HG02981 (cell line): ENCODE results near the gene ADIPOR2.

ENCODE experiments used
- ATAC-seq: cut with Tn5 transposase; IDR thresholded peaks from one replicate; pipeline ENCODE4 v1.9.1; 2021; ENCODE audit warnings: mild to moderate bottlenecking, moderate library complexity; ENCODE audit not compliant: unreplicated experiment

The ADIPOR2 gene, protein sequence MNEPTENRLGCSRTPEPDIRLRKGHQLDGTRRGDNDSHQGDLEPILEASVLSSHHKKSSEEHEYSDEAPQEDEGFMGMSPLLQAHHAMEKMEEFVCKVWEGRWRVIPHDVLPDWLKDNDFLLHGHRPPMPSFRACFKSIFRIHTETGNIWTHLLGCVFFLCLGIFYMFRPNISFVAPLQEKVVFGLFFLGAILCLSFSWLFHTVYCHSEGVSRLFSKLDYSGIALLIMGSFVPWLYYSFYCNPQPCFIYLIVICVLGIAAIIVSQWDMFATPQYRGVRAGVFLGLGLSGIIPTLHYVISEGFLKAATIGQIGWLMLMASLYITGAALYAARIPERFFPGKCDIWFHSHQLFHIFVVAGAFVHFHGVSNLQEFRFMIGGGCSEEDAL

DNA sequence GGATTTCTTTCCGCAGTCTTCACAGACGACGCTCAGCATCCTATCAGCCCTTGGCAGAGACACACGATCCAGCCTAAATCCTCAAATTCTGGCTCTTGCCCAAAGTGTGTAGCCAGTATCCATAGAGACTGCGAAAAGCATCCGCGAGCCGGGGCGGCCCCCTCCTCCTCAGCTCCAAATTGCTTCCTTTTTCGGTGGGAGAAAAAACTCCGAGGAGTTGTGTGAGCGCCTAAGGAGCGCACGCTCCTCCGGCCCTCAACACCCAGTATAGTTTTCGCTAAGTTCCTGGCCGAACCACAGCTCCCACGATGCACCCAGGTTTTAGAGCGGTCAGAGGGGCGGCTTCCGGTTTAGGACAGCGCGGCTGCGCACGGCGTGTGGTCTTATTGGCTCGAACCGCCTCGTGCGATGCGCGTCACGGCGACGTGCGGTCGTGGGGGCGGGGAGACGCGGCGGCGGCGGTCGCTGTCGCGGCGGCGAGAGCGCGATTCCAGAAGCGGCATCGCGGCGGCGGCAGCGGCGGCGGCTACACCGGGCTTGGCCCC, at the start of gene ADIPOR2:
Gene ADIPOR2, plus strand, starts transcription at position 493 of the 545 bp plus-strand sequence. CDS start 63,274 bp downstream, outside the sequence.
- peak; percentile 96 for ATAC-seq

DNA sequence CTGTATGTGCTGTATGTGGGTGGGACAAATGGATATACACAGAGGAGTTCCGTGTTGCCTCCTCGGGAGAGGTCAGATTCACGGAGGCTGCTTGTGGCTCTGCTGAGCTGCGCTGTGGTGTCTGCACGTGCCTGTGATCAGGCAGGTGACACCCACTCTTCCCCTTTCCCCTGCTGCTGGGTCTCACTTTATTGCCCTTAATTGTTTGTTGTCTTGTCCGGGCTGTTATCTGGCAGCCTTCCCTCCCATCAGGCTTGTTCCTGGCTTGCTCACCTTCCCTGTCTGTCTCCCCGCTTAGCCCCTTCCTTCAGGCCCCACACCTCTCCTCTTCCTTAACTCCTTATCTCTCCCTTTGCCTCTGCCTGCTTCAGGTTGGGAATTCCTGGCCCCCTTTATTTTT, 48.4 kb upstream of the ADIPOR2 start:
- ATAC-seq = no peak

DNA sequence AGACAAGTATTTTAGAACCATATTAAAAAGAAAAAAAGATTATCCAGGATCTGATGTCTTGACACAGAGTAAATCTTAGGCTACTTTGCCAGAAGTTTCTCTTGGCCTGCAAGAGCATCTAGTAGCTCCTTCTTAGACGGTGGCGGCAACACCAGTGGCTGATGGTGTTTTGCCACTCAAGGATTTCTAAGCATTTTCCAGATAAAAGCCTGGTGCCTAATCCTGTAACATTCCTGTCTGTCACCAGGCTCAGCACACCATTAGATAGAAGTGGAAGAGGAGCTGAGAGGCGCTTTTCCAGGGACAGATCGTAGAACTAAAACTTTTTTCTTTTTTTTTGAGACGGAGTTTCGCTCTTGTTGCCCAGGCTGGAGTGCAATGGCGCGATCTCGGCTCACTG, 47.8 kb upstream of the ADIPOR2 start:
- ATAC-seq = no peak

DNA sequence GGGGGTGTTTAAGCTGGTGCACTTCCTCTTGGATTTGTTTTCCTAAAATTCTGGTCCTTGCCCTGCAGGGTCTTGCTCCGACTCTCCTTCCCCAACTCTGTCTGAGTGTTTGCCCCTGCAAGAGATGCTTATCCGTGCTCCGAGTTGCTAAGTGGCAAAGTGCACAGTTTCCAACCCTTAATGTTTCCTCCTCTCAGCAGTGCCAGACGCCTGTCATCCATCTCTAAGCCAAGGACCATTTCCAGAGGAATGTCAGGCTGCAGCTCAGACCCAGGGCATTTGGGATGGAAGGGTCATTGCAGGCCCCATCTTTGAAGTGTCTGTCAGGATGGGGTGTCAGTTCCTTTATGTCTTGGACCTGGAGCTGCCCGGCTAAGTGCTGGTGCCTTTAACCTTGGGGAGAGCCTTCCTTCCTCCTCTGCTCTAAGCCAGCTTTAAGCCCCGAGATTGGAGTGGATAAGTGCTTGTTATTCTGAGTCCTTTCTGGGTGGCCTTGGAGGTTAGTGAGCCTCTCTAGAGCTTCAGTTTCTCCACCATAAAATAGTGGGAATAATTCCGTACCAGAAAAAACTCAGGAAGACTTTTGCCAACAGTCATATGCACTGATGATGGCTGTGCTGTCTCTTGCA, 46.9 kb upstream of the ADIPOR2 start:
- ATAC-seq = no peak

DNA sequence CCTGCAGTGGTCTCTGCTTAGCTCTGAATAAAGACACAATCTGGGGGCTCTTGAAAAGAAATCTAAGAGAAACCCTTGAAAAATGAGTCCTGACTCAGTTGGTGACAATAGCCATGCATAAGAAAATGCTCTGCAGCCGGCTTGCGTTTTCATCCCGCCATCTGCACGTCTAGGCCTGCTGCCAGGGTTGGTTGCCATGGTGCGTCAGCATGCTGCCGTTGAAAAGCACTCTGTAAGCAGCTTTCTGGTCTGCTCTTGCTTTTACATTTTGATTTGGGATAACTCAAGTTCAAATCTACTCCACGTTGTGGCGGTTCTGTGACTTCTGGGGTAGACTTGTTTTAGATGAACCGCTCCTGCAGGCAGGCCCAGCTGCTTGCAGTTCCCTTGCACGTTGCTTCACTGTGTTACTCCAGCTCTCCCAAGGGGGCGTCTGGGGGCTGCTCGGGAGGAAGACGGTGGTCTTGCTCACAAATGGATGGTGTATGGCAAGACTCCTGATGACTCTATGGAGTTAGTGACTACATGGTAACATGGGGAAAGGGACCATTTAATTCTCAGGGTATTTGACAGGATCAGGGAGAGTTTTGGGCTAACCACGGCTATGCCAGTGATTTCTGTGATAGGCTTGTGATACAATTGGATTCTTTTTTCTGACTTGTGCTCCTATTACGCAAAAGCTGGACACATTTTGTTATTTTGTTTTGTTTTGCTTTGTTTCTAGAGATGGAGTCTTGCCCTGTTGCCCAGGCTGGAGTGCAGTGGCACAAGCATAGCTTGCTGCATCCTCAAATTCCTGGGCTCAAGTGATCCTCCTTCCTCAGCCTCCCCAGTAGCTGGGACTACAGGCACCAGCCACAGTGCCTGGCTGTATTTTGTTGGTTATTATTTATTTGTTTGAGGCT, 46.1 kb upstream of the ADIPOR2 start:
- ATAC-seq = no peak

DNA sequence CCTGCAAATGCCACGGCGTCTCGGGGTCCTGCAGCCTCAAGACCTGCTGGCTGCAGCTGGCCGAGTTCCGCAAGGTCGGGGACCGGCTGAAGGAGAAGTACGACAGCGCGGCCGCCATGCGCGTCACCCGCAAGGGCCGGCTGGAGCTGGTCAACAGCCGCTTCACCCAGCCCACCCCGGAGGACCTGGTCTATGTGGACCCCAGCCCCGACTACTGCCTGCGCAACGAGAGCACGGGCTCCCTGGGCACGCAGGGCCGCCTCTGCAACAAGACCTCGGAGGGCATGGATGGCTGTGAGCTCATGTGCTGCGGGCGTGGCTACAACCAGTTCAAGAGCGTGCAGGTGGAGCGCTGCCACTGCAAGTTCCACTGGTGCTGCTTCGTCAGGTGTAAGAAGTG, 45.1 kb upstream of the ADIPOR2 start:
- no peak for ATAC-seq

DNA sequence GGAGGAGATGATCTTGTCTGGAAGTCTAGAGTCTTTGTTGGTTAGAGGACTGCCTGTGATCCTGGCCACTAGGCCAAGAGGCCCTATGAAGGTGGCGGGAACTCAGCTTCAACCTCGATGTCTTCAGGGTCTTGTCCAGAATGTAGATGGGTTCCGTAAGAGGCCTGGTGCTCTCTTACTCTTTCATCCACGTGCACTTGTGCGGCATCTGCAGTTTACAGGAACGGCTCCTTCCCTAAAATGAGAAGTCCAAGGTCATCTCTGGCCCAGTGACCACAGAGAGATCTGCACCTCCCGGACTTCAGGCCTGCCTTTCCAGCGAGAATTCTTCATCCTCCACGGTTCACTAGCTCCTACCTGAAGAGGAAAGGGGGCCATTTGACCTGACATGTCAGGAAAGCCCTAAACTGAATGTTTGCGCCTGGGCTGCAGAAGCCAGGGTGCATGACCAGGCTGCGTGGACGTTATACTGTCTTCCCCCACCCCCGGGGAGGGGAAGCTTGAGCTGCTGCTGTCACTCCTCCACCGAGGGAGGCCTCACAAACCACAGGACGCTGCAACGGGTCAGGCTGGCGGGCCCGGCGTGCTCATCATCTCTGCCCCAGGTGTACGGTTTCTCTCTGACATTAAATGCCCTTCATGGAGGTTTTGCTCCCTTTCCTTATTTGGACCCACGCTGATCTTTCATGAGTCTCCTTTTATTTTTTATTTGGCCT, 44.1 kb upstream of the ADIPOR2 start:
- no peak for ATAC-seq

DNA sequence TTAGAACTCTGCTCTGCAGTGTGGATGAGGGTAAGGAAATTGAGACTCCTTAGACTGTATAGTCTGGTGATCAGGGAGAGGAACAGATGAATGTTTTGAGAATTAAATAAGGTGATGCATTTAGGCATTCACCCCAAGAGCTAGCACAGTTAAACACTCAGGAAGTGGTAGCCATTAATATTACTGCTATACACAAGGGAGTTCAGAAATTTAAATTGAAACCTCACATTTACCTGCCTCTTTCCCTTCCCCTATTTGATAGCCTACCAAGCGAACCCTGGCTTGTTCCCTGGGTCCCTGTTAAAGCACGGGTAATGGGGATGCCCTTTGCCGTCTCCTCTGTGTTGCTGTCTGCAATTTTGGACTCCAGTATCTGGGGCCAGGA, 43.6 kb upstream of the ADIPOR2 start:
- no peak for ATAC-seq

DNA sequence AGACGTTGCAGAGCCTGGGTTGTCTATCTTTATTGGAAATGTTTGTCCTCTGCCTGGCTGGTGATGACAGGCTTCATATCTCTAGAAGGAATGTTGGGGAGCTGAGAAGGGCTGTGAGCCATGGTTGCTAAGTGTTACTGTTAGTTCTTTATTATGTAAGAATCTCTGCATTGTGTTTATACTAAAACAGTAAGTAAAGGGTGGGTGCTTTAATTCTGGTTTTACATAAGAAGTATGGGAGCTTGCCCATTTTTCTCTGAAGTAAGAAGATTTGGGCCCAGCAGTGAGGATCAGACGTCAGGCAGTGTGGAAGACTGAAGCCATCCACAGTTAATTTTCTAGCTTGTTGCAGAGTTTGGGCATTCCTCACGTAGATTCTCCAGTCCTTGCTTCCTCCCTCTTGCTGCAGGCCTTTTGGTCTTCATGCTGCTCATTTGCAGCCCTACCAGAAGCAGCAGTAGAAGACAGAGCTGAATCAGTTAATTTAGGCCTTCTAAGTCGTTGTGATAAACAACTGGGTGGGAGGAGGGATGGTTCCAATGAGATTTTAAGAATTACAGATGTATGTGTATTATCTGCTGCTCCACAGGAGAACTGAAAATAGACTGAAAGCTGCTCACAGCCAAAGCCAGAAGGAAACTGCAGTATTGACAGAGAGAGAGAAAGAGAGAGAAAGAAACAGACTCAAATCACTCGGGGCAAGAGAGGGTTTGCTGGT, 40.5 kb upstream of the ADIPOR2 start:
- ATAC-seq = no peak

DNA sequence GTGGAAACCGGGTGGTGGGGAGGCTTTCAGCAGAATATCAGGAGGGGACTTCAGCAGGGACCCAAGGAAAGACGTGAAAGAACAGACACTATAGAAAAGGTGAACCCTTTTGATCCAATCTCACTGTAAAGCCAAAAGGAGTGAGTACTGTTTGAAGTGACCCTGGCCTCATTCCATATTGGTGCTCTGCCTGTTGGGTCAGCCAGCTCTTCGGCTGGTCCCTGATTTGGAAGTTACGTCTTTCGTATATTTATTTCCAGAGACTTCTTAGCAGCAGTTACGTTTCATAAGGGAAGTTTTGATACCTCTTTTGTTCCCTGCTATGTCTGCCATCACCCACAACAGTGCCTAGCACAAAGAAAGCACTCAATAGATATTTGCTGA, 39.9 kb upstream of the ADIPOR2 start:
- no peak for ATAC-seq

DNA sequence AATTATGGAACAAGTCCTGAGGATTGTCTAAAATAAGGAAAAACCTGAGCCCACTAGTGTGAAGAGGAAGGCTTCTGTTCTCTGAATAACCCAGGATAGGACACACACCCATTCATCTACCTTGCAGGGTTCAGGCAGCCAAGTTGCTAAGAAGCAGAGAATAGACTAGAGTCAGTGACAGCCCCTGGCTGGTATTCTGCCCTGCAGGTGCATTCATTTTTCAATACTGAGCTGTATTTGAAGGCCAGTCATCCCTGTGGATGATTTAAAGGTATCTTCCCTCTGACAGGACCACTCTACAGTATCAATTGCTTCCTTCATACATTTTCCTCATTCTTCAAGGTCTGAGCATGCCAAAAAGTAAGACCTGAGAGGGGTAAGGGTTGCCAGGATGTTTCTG, 38.9 kb upstream of the ADIPOR2 start:
- ATAC-seq = no peak

DNA sequence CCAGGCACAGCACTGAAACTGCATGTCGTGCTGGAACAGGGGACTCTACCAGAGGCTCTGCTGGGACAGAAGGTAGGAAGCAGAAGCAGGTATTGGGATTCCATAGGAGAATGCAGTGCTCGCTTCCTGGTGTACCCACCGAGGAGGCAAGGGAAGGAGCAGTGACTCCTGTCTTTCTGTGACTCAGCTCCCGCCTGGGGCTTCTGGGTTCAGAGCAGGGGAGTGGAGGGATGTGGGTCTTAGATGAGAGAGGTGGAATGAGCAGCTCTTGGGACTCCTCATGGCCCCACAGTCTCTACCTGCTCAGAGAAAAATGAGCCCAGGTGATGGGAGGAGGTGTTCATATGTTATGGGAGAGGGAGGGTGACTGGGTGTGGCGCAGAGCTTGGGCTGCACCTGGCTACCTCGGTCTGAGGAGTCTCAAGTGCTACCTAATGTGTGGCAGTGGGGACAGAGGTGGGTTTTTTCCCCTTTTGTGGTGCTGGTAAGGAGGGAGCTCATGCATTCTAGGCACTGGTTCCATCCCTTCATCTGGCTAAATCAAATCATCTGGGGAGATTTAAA, 35.6 kb upstream of the ADIPOR2 start:
- no peak for ATAC-seq

DNA sequence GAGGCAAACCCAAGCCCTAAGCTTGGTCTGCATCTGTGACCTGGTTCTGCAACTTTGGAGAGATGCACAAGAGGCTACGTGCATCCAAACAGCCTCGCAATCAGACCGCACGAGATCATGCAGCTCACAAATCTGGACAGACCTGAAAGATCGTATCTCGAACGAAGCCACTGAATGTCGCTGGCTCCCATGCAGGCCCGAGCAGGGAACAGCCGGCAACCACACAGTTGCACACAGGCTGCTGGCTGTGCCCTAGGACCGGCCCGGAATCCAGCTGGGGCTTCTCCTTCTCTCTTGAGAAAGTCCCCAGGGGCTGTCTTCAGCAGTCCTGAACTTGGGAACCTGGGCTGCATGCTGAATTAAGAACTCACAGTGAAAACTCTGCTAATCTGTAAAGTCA, 34.0 kb upstream of the ADIPOR2 start:
- no peak for ATAC-seq

DNA sequence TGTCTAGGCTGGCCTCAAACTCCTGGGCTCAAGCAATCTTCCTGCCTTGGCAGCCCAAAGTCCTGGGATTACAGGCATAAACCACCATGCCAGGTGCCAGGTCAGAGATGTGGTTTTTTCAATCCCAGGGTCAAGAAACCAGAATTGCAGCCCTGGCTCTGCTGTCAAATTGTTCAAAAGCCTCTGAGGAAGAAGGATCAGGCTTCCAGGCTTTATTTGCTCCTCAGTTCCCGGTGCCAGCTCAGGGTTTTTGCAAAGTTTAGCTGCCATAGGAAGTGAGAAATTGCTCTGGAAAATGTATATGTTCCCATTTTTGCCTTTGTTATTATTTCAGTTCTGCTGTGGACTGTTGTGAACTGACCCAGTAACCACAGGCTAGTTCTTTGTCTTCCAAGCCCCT, 33.2 kb upstream of the ADIPOR2 start:
- no peak for ATAC-seq

DNA sequence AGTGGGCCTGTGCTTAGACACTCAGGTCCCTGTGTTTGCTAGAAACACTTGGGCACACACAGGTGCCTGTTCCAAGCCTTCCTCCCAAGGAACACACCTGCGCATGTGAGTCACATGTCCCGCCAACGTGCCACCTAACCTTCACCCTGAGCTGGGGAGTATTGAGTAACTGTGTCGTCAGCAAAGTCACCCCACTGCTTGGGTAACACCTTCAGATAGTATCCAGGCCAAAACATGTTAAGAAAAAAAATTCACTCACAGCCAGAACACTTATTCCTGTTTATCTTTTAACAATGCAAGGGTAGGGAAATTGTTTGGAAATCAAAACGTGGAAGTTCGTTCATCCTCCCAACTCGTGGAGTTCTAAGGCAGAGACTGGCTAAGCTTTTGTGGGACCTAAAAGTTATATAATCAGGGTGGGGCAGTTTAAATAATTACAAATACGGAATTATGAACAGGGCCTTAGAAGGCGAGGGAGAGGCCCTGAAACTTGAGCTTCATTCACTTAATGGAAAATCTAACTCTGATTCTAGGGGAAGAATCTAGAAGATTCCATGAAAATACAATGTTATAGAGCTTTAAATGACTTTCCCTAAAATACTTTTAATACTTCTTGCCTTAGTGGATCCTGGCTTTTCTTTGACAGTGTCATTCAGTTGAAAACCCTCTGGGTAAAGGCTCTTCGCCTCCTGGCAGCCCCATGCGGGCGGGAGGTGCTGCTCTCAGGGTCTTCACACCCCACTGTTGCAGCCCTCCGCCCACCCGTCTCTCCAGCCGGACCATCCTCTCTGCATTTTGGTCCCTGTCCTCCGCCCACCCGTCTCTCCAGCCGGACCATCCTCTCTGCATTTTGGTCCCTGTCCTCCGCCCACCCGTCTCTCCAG, 30.3 kb upstream of the ADIPOR2 start:
- ATAC-seq = no peak

DNA sequence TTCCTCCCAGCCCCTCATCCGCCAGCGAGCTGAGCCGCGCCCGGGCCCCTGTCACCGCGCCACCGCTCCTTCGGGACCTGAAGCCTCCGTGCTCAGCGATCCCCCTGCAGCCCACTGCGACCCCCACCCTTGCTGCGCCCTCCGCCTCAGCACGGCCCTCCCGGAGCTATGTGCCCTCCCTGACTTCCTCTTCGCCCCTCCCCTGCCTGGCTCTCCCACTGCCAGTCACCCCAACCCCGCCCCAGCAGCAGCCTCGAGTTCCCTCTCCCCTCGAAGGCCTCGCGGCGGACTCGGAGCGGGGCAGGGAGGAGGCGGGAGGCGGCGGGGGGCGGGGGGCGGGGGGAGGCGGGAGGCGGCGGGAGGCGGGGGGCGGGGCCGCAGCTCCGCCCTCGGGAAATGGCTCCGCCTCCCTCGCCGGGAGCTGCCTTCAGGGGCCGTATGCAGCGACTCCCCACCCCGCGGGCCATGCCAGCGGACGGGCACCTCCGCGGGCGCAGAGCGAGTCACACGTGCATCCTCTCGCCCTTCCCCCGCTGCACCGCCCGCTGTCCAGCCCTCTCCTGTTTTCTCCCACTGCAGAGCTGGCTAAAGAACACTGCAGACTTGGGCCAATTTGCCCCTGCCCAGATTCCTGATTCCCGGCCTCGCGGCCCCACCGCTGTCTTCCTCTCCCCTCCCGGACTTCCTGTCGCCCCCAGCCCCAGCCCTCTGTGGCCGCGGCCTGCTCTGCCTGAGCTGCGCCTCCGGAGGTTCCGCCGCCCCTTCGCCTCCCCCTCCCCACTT, 29.1 kb upstream of the ADIPOR2 start:
- ATAC-seq = peak; percentile 83

DNA sequence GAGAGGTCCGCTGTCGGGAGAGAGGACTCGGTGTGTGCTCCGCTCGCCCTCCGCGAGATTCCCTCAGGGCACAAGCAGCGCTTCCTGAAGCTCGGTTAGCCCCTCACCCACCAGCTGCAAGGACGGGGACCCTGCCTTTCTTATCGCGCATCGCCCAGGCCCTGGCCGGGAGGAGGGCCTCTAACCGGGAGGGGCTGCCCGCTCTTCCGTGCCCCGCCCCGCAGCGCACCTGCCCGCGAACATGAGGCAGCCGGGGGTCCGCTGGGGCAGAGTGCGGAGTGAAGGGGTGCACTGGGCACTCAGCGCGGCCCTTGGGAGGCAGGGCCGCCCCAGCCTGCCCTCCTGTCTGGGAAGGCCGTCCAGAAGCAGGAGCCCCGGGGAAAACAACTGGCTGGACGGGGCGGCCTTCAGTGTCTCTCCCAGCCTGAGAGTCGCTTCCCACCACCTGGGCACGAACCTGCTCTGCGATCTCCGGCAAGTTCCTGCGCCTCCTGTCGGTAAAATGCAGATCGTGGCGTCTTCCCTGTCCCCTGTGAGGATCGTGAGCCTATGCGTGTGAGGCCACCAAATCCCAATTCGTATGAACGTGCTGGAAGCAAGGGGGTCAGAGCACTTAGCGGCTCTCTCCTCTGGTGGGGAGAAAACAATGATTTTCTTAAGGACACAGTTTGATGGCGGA, 28.0 kb upstream of the ADIPOR2 start:
- ATAC-seq = no peak
